ENCODE measurements around the gene KCNV2.

KCNV2 gene

GRCh38 chr9:2722715-2723114 lies 5.4 kb downstream of the KCNV2 start:
- no peak for DNase-seq

GRCh38 chr9:2723376-2724065 lies 6.2 kb downstream of the KCNV2 start:
- no peak for DNase-seq

- no peak for DNase-seq
Observed at GRCh38 chr9:2725126-2725525, 7.8 kb downstream of the KCNV2 start.

- DNase-seq: no peak
Observed at GRCh38 chr9:2725898-2726649, 8.8 kb downstream of the KCNV2 start.

GRCh38 chr9:2726650-2727340 lies 9.5 kb downstream of the KCNV2 start:
- no peak for DNase-seq

- DNase-seq: no peak
Observed at GRCh38 chr9:2727374-2727773, 10.1 kb downstream of the KCNV2 start.

GRCh38 chr9:2727966-2728613 lies 10.8 kb downstream of the KCNV2 start:
- DNase-seq: no peak

GRCh38 chr9:2729003-2729402 lies 11.7 kb downstream of the KCNV2 start:
- no peak for DNase-seq

GRCh38 chr9:2729721-2730120 lies 12.4 kb downstream of the KCNV2 start:
- no peak for DNase-seq

GRCh38 chr9:2730971-2731370 lies 13.7 kb downstream of the KCNV2 start:
- DNase-seq: no peak

GRCh38 chr9:2732492-2732891 lies 15.2 kb downstream of the KCNV2 start:
- DNase-seq: no peak

GRCh38 chr9:2740616-2741015 lies 23.3 kb downstream of the KCNV2 start:
- no peak for DNase-seq

GRCh38 chr9:2741441-2742158 lies 24.3 kb downstream of the KCNV2 start:
- no peak for DNase-seq

- DNase-seq: no peak
Observed at GRCh38 chr9:2742214-2742613, 24.9 kb downstream of the KCNV2 start.

- DNase-seq: no peak
Observed at GRCh38 chr9:2743937-2744529, 26.7 kb downstream of the KCNV2 start.

GRCh38 chr9:2745560-2746380 lies 28.5 kb downstream of the KCNV2 start:
- DNase-seq: no peak

- DNase-seq: no peak
Observed at GRCh38 chr9:2749485-2749884, 32.2 kb downstream of the KCNV2 start.

GRCh38 chr9:2755285-2755684 lies 38.0 kb downstream of the KCNV2 start:
- no peak for DNase-seq

GRCh38 chr9:2758162-2758897 lies 41.0 kb downstream of the KCNV2 start:
- no peak for DNase-seq

- DNase-seq: no peak
Observed at GRCh38 chr9:2758898-2759510, 41.7 kb downstream of the KCNV2 start.

Measured in activated CD8-positive, alpha-beta memory T cell treated with anti-CD3 and anti-CD28 coated beads, Interleukin-2, amount 50 U/mL, for 48 hours (primary cell).